MM.1S (cell line): ENCODE measurements around the gene FBLN7.

Experiments used
- CTCF ChIP-seq: fragments of 300-600 bp; sonication (generic); IDR thresholded peaks from 2 replicates; pipeline ENCODE4 v1.5.1; 2016; ENCODE audit warnings: antibody characterized with exemption, low read length, mixed read lengths
- EZH2 ChIP-seq: fragments of 300-600 bp; sonication (generic); optimal IDR thresholded peaks from 2 replicates; pipeline ENCODE3; 2017; ENCODE audit warnings: low read depth, mild to moderate bottlenecking, antibody characterized with exemption, low read length, mixed read lengths
- EZH2phosphoT487 ChIP-seq: fragments of 300-600 bp; sonication (generic); IDR thresholded peaks from 2 replicates; pipeline ENCODE4 v1.6.1; 2018; ENCODE audit warnings: antibody characterized with exemption, low read length

- TF ChIP-seq EZH2 (no peak), CTCF (no peak), EZH2phosphoT487 (no peak)
Observed at GRCh38 chr2:112175333-112175732, 37.1 kb downstream of the FBLN7 start.
